Measurements from ENCODE around the gene CLDN15.

- TF ChIP-seq, protein P1, sequence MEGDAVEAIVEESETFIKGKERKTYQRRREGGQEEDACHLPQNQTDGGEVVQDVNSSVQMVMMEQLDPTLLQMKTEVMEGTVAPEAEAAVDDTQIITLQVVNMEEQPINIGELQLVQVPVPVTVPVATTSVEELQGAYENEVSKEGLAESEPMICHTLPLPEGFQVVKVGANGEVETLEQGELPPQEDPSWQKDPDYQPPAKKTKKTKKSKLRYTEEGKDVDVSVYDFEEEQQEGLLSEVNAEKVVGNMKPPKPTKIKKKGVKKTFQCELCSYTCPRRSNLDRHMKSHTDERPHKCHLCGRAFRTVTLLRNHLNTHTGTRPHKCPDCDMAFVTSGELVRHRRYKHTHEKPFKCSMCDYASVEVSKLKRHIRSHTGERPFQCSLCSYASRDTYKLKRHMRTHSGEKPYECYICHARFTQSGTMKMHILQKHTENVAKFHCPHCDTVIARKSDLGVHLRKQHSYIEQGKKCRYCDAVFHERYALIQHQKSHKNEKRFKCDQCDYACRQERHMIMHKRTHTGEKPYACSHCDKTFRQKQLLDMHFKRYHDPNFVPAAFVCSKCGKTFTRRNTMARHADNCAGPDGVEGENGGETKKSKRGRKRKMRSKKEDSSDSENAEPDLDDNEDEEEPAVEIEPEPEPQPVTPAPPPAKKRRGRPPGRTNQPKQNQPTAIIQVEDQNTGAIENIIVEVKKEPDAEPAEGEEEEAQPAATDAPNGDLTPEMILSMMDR (IDR thresholded peaks at IDR 0.05): no peak
- TF ChIP-seq POLR2A (IDR thresholded peaks at IDR 0.05): no peak
Measured at GRCh38 chr7:101278461-101279292, 41.1 kb upstream of the CLDN15 start.
